Progenitor cell of endocrine pancreas (in vitro differentiated cells): ENCODE measurements around the gene GPR151. TPM values are rescaled to one million over a fixed set of nuclear protein-coding genes. Genes with fewer than 3 reads are reported as not detected.

ENCODE experiments used
- DNase-seq: peaks from one replicate; pipeline ENCODE4 v3.0.0; 2021; ENCODE audit warnings: low spot score; ENCODE audit not compliant: unreplicated experiment
- H3K27ac Mint-ChIP-seq: 2 replicates; pipeline ENCODE4 v1.8.0; 2021; ENCODE audit warnings: mild to moderate bottlenecking, moderate library complexity, mixed read lengths
- H3K27me3 Mint-ChIP-seq: 2 replicates; pipeline ENCODE4 v1.8.0; 2021; ENCODE audit warnings: mixed read lengths
- H3K36me3 Mint-ChIP-seq: 2 replicates; pipeline ENCODE4 v1.8.0; 2022; ENCODE audit warnings: mixed read lengths; ENCODE audit not compliant: insufficient read depth
- H3K4me1 Mint-ChIP-seq: 2 replicates; pipeline ENCODE4 v1.8.0; 2021; ENCODE audit warnings: low read depth, mixed read lengths
- H3K4me3 Mint-ChIP-seq: 2 replicates; pipeline ENCODE4 v1.8.0; 2021; ENCODE audit warnings: low read depth, mild to moderate bottlenecking, moderate library complexity, mixed read lengths
- H3K9me3 Mint-ChIP-seq: 2 replicates; pipeline ENCODE4 v1.8.0; 2021; ENCODE audit warnings: low read depth, mixed read lengths
- total RNA-seq: library from RNA; stranded (reverse); gene quantifications from 2 replicates; pipeline ENCODE4 v1.2.1, GENCODE V29; 2021
- TF ChIP-seq, protein P1 (sequence below): fragments of 200-600 bp; sonication (generic); IDR thresholded peaks from one replicate; pipeline ENCODE4 v1.5.0; 2021; ENCODE audit warnings: antibody characterized with exemption, mild to moderate bottlenecking; ENCODE audit not compliant: unreplicated experiment

Gene GPR151
- total RNA-seq, 1 donor from 2014 or later: not detected

- no peak for DNase-seq
- Mint-ChIP-seq H3K4me3 (no peak overlapping the region), H3K27ac (no peak overlapping the region), H3K4me1 (peaks cover 2% of the 10 kb centered on the region), H3K36me3 (no peaks in the 10 kb centered on the region), H3K27me3 (peaks cover 7% of the 10 kb centered on the region), H3K9me3 (no peaks in the 10 kb centered on the region)
- TF ChIP-seq, protein P1, sequence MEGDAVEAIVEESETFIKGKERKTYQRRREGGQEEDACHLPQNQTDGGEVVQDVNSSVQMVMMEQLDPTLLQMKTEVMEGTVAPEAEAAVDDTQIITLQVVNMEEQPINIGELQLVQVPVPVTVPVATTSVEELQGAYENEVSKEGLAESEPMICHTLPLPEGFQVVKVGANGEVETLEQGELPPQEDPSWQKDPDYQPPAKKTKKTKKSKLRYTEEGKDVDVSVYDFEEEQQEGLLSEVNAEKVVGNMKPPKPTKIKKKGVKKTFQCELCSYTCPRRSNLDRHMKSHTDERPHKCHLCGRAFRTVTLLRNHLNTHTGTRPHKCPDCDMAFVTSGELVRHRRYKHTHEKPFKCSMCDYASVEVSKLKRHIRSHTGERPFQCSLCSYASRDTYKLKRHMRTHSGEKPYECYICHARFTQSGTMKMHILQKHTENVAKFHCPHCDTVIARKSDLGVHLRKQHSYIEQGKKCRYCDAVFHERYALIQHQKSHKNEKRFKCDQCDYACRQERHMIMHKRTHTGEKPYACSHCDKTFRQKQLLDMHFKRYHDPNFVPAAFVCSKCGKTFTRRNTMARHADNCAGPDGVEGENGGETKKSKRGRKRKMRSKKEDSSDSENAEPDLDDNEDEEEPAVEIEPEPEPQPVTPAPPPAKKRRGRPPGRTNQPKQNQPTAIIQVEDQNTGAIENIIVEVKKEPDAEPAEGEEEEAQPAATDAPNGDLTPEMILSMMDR: no peak
Measured at GRCh38 chr5:146540414-146540813, 24.4 kb upstream of the GPR151 start.

GRCh38 chr5:146539973-146540372, 24.0 kb upstream of the GPR151 start:
- H3K36me3 Mint-ChIP-seq: no peaks in the 10 kb centered on the region
- H3K27ac Mint-ChIP-seq: no peak overlapping the region
- no peak for DNase-seq
- H3K9me3 Mint-ChIP-seq: no peaks in the 10 kb centered on the region
- TF ChIP-seq, protein P1: no peak
- H3K4me3 Mint-ChIP-seq: no peak overlapping the region
- peaks cover 2% of the 10 kb centered on the region for H3K4me1 Mint-ChIP-seq
- H3K27me3 Mint-ChIP-seq: peaks cover 7% of the 10 kb centered on the region

DNA sequence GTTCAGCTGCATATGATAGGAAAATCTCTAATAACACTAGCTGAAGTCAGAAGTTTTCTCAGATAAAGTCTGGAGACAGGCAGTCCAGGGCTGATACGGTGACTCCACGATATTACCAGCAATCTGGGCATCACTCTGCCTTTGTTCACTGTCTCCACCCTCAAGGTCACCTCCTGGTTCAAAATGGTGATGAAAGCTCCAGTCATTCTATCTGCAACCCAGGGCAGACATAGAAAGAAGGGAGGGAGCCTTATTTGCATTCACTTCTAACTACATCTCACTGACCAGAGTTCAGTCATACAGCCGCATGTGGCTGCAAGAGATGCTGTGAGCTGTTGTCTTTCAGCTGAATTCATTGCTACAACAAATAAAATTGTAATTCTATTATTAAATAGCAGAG, 22.4 kb upstream of the GPR151 start:
- H3K36me3 Mint-ChIP-seq: no peaks in the 10 kb centered on the region
- DNase-seq: no peak
- H3K4me1 Mint-ChIP-seq: peaks cover 4% of the 10 kb centered on the region
- H3K9me3 Mint-ChIP-seq: no peaks in the 10 kb centered on the region
- TF ChIP-seq, protein P1: no peak
- no peak overlapping the region for H3K27ac Mint-ChIP-seq
- no peak overlapping the region for H3K4me3 Mint-ChIP-seq
- H3K27me3 Mint-ChIP-seq: peaks cover 7% of the 10 kb centered on the region

DNA sequence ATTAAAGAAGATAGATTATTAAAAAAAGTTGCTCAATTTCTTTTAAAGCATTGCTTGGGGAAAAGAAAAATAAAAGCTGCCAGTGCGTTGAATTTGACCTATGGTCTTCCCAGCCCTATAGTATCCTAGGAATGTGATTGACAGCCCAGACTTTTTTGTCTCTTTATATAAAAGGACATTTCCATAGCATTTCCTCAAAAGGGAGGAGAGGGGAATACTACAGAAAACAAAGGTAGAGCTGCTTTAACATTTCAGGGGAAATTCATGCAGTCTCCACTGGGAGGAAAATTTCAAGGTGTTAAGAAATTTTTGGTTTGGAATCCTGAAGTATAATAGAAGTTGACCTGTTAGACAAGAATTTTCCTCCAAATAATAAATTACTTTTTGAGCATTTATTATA, 17.9 kb upstream of the GPR151 start:
- no peaks in the 10 kb centered on the region for H3K27me3 Mint-ChIP-seq
- H3K27ac Mint-ChIP-seq: no peak overlapping the region
- H3K9me3 Mint-ChIP-seq: no peaks in the 10 kb centered on the region
- TF ChIP-seq, protein P1: no peak
- DNase-seq: no peak
- peaks cover 4% of the 10 kb centered on the region for H3K4me1 Mint-ChIP-seq
- no peak overlapping the region for H3K4me3 Mint-ChIP-seq
- no peaks in the 10 kb centered on the region for H3K36me3 Mint-ChIP-seq

GRCh38 chr5:146533260-146533857, 17.4 kb upstream of the GPR151 start:
- H3K27ac Mint-ChIP-seq: peak overlapping the region; percentile 1

More at GRCh38 chr5:146533260-146533857, 17.4 kb upstream of the GPR151 start:
- no peaks in the 10 kb centered on the region for H3K27me3 Mint-ChIP-seq
- H3K4me1 Mint-ChIP-seq: peaks cover 4% of the 10 kb centered on the region
- TF ChIP-seq, protein P1: peak; percentile 87
- H3K4me3 Mint-ChIP-seq: no peak overlapping the region
- peak; percentile 60 for DNase-seq
- no peaks in the 10 kb centered on the region for H3K36me3 Mint-ChIP-seq
- H3K9me3 Mint-ChIP-seq: no peaks in the 10 kb centered on the region
